KMS-11 (cell line): Measurements from ENCODE around the gene TMEM39B.

Experiments used
- H2AFZ ChIP-seq: fragments of 200-600 bp; sonication (generic); 2 replicates; pipeline ENCODE4 v1.6.1; 2016; ENCODE audit warnings: antibody characterized with exemption, mixed run types, low read depth
- H3K27ac ChIP-seq: fragments of 200-600 bp; sonication (generic); 2 replicates; pipeline ENCODE4 v1.6.1; 2016; ENCODE audit warnings: mild to moderate bottlenecking, mixed run types
- H3K27me3 ChIP-seq: fragments of 200-600 bp; sonication (generic); 2 replicates; pipeline ENCODE4 v1.6.1; 2017; ENCODE audit warnings: mild to moderate bottlenecking, low read depth, mixed run types, moderate library complexity; ENCODE audit not compliant: insufficient read depth
- H3K36me3 ChIP-seq: fragments of 200-600 bp; sonication (generic); 2 replicates; pipeline ENCODE4 v1.6.1; 2017; ENCODE audit warnings: mild to moderate bottlenecking, mixed run types; ENCODE audit not compliant: insufficient read depth
- H3K4me1 ChIP-seq: fragments of 200-600 bp; sonication (generic); 2 replicates; pipeline ENCODE4 v1.6.1; 2016; ENCODE audit warnings: mild to moderate bottlenecking, low read depth, mixed run types; ENCODE audit not compliant: poor library complexity, severe bottlenecking
- H3K4me2 ChIP-seq: fragments of 200-600 bp; sonication (generic); 2 replicates; pipeline ENCODE4 v1.7.0; 2016; ENCODE audit warnings: mild to moderate bottlenecking, mixed run types
- H3K4me3 ChIP-seq: fragments of 200-600 bp; sonication (generic); IDR thresholded peaks from 2 replicates; pipeline ENCODE4 v1.6.1; 2017; ENCODE audit warnings: low read depth, low read length, mixed read lengths; ENCODE audit not compliant: insufficient read depth
- H3K79me2 ChIP-seq: fragments of 200-600 bp; sonication (generic); 2 replicates; pipeline ENCODE4 v1.6.1; 2016; ENCODE audit warnings: low read depth, mixed run types; ENCODE audit not compliant: insufficient read depth
- H3K9ac ChIP-seq: fragments of 200-600 bp; sonication (generic); 2 replicates; pipeline ENCODE4 v1.6.1; 2016; ENCODE audit warnings: mild to moderate bottlenecking, mixed run types
- H4K20me1 ChIP-seq: fragments of 200-600 bp; sonication (generic); 2 replicates; pipeline ENCODE4 v1.6.1; 2016; ENCODE audit warnings: mild to moderate bottlenecking, mixed run types; ENCODE audit not compliant: insufficient read depth
- TF ChIP-seq, protein P1 (sequence below): fragments of 200-600 bp; sonication (generic); conservative IDR thresholded peaks from 2 replicates; pipeline ENCODE4 v1.6.1; 2017; ENCODE audit warnings: low read depth, mild to moderate bottlenecking, antibody characterized with exemption, low read length, moderate library complexity, mixed read lengths

The TMEM39B gene

DNA sequence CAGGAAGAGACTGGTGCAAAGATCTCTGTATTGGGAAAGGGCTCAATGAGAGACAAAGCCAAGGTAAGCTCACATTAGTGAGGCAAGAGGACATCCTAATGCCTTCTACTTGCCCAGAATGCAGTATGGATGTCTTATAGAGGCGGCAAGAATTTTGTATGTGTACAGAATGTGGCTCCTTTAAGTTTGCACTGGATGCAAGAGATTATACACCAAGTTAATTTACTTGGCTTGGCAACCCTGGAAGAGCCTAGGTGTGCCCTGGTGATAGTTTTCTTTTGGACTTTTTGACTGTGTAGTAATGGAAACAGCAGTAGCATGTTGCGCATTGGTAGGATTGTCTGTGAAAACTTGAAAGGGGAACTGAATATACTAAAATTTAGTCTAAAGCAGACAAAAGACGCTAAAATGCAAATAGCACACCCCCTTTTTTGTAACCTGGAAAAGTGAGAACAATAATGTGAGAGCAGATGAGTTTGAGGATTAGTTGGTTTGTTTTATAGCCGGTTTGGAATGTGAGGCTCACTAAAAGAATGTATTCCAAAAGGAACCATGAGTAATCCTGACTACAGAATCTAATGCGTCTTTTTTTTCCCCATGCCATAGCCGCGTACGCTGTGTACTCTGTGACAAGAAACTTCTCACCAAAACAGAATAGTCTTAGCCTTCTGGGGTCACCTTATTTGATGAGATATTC, 41.0 kb upstream of the TMEM39B start:
- TF ChIP-seq, protein P1, sequence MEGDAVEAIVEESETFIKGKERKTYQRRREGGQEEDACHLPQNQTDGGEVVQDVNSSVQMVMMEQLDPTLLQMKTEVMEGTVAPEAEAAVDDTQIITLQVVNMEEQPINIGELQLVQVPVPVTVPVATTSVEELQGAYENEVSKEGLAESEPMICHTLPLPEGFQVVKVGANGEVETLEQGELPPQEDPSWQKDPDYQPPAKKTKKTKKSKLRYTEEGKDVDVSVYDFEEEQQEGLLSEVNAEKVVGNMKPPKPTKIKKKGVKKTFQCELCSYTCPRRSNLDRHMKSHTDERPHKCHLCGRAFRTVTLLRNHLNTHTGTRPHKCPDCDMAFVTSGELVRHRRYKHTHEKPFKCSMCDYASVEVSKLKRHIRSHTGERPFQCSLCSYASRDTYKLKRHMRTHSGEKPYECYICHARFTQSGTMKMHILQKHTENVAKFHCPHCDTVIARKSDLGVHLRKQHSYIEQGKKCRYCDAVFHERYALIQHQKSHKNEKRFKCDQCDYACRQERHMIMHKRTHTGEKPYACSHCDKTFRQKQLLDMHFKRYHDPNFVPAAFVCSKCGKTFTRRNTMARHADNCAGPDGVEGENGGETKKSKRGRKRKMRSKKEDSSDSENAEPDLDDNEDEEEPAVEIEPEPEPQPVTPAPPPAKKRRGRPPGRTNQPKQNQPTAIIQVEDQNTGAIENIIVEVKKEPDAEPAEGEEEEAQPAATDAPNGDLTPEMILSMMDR, result no peak
- peaks cover 36% of the 10 kb centered on the region for H4K20me1 ChIP-seq
- H3K36me3 ChIP-seq, result peaks cover 7% of the 10 kb centered on the region; the same call in 1 of the 2 replicates
- no peak overlapping the region for H3K4me2 ChIP-seq
- no peak overlapping the region for H3K27ac ChIP-seq
- no peak overlapping the region for H3K9ac ChIP-seq
- H2AFZ ChIP-seq, result no peak overlapping the region
- H3K4me3 ChIP-seq, result no peak overlapping the region
- H3K27me3 ChIP-seq, result no peaks in the 10 kb centered on the region
- H3K79me2 ChIP-seq, result peaks cover 83% of the 10 kb centered on the region
- peaks cover 21% of the 10 kb centered on the region for H3K4me1 ChIP-seq

DNA sequence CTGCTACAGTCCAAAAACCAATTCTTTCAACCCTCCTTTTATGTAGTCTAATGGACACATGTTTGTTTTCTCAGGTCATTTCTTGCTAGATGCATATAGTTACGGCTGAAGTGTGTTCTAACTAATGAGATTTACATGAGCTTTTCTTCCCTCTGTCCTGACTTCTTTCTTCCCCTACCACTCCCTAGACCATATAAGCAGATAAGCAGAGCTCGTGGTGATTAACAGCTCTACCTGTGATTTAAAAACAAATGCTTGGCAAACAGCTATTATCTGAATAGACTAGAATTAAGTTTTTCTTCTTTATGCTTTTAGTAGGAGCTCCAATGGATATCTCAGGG, 40.5 kb upstream of the TMEM39B start:
- Histone ChIP-seq H3K4me2 (no peak overlapping the region), H3K4me1 (peaks cover 21% of the 10 kb centered on the region), H3K9ac (no peak overlapping the region), H2AFZ (no peak overlapping the region), H3K27me3 (no peaks in the 10 kb centered on the region), H3K4me3 (no peak overlapping the region), H4K20me1 (peaks cover 36% of the 10 kb centered on the region), H3K79me2 (peaks cover 80% of the 10 kb centered on the region), H3K36me3 (peaks cover 7% of the 10 kb centered on the region; the same call in 1 of the 2 replicates), H3K27ac (no peak overlapping the region)
- TF ChIP-seq, protein P1, result no peak

DNA sequence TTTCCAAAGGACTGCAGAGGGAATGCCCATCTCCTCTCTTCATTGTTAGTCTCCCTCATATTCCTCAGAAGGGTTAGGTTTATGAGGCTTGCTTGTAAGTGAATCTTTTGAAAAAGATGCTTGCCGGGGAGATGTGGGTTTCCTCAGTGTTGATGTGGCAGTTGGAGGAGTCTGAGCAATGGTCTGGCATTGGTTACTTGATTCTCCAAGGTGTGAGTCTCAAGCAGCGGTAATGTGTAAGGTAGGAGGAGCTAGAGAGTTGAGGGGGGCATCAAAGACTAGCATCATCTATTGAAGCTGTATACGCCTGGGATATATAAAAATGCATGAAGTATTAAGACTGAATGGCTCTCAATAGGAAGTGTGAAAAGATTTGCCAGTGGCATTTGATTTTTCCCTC, 37.6 kb upstream of the TMEM39B start:
- no peak overlapping the region for H3K9ac ChIP-seq
- H4K20me1 ChIP-seq, result peaks cover 19% of the 10 kb centered on the region; the same call in 1 of the 2 replicates
- TF ChIP-seq, protein P1, result no peak
- H3K4me3 ChIP-seq, result no peak overlapping the region
- H3K27ac ChIP-seq, result no peak overlapping the region
- no peak overlapping the region for H3K4me2 ChIP-seq
- H2AFZ ChIP-seq, result no peak overlapping the region
- H3K36me3 ChIP-seq, result peaks cover 17% of the 10 kb centered on the region; the same call in 1 of the 2 replicates
- H3K79me2 ChIP-seq, result peaks cover 54% of the 10 kb centered on the region; the same call in 1 of the 2 replicates
- no peaks in the 10 kb centered on the region for H3K27me3 ChIP-seq
- peaks cover 5% of the 10 kb centered on the region for H3K4me1 ChIP-seq

GRCh38 chr1:32040711-32041110, 32.0 kb upstream of the TMEM39B start:
- Histone ChIP-seq H2AFZ (no peak overlapping the region), H4K20me1 (peaks cover under 1% of the 10 kb centered on the region; the same call in 1 of the 2 replicates), H3K4me3 (no peak overlapping the region), H3K9ac (no peak overlapping the region), H3K79me2 (peaks cover 8% of the 10 kb centered on the region; the same call in 1 of the 2 replicates), H3K27ac (no peak overlapping the region), H3K36me3 (peaks cover 14% of the 10 kb centered on the region; the same call in 1 of the 2 replicates), H3K4me2 (no peak overlapping the region), H3K27me3 (no peaks in the 10 kb centered on the region), H3K4me1 (no peaks in the 10 kb centered on the region)
- TF ChIP-seq, protein P1, result no peak
